PFSK-1 (cell line): ENCODE measurements around the gene TMEM181.

Source experiments
- FOXP2 ChIP-seq: optimal IDR thresholded peaks from 2 replicates; pipeline ENCODE3; 2011; ENCODE audit warnings: borderline replicate concordance, control low read depth, inconsistent platforms; ENCODE audit not compliant: insufficient read depth; ENCODE audit errors: extremely low read length, extremely low read depth
- POLR2AphosphoS5 ChIP-seq: IDR thresholded peaks from 2 replicates; pipeline ENCODE4 v1.6.1; 2012; ENCODE audit warnings: low read depth, mild to moderate bottlenecking, control low read depth, low read length, moderate library complexity
- REST ChIP-seq, 2 experiments: IDR thresholded peaks; 2 replicates each; pipeline versions ENCODE4 v1.6.1 to v1.8.0; 2011 to 2012; ENCODE audit warnings: low read depth in 2 of 2, low read length in 2 of 2, control low read depth in 1 of 2, inconsistent platforms in 1 of 2, mild to moderate bottlenecking in 1 of 2, moderate library complexity in 1 of 2; ENCODE audit not compliant: insufficient read depth in 1 of 2
- SIN3A ChIP-seq: IDR thresholded peaks from 2 replicates; pipeline ENCODE4 v1.6.1; 2012; ENCODE audit warnings: mild to moderate bottlenecking, low read length, moderate library complexity, borderline replicate concordance; ENCODE audit not compliant: insufficient read depth
- TAF1 ChIP-seq: IDR thresholded peaks from 2 replicates; pipeline ENCODE4 v1.6.1; 2012; ENCODE audit warnings: low read length, control low read depth, borderline replicate concordance; ENCODE audit not compliant: insufficient read depth

TMEM181 gene

GRCh38 chr6:158619922-158620801 lies 60.3 kb downstream of the TMEM181 start:
- TF ChIP-seq SIN3A (no peak), FOXP2 (no peak), TAF1 (no peak), REST (IDR thresholded peaks at IDR 0.05; ENCODE audit: insufficient read depth in 1 of 2, low read depth in 2 of 2, low read length in 2 of 2) (no peak), POLR2AphosphoS5 (no peak)

GRCh38 chr6:158620963-158621693 lies 61.2 kb downstream of the TMEM181 start:
- no peak for TF ChIP-seq REST (IDR thresholded peaks at IDR 0.05; ENCODE audit: insufficient read depth in 1 of 2, low read depth in 2 of 2, low read length in 2 of 2)
- TF ChIP-seq TAF1: no peak
- no peak for TF ChIP-seq POLR2AphosphoS5
- TF ChIP-seq SIN3A: no peak
- TF ChIP-seq FOXP2: no peak

- TF ChIP-seq FOXP2: no peak
- no peak for TF ChIP-seq REST (IDR thresholded peaks at IDR 0.05; ENCODE audit: insufficient read depth in 1 of 2, low read depth in 2 of 2, low read length in 2 of 2)
- TF ChIP-seq TAF1: no peak
- TF ChIP-seq POLR2AphosphoS5: no peak
These were observed 62.0 kb downstream of the TMEM181 start for GRCh38 chr6:158621694-158622544.

GRCh38 chr6:158622545-158623190 lies 62.8 kb downstream of the TMEM181 start:
- TF ChIP-seq REST (IDR thresholded peaks at IDR 0.05; ENCODE audit: insufficient read depth in 1 of 2, low read depth in 2 of 2, low read length in 2 of 2): no peak
- TF ChIP-seq FOXP2: no peak
- TF ChIP-seq TAF1: no peak
